Testis (tissue), 3 donors: ENCODE results near the gene UTP20. TPM values are rescaled to one million over a fixed set of nuclear protein-coding genes. Genes with fewer than 3 reads are reported as not detected.

Experiments
- DNase-seq: peaks from one replicate; pipeline ENCODE4 v3.0.0-alpha.2; 2019
- H3K27ac ChIP-seq, 2 donors: fragments of 200-600 bp; sonication (generic); one replicate each; pipeline ENCODE4 v1.5.1; 2019
- H3K27me3 ChIP-seq: fragments of 200-600 bp; sonication (generic); one replicate; pipeline ENCODE4 v1.5.1; 2019
- H3K36me3 ChIP-seq: fragments of 200-600 bp; sonication (generic); one replicate; pipeline ENCODE4 v1.5.1; 2017; ENCODE audit warnings: low read depth; ENCODE audit errors: missing control alignments
- H3K4me1 ChIP-seq: fragments of 200-600 bp; sonication (generic); one replicate; pipeline ENCODE4 v1.5.1; 2019
- H3K4me3 ChIP-seq, 2 donors: fragments of 200-600 bp; sonication (generic); one replicate each; pipeline ENCODE4 v1.5.1; 2017 to 2019
- H3K9me3 ChIP-seq: fragments of 200-600 bp; sonication (generic); one replicate; pipeline ENCODE4 v1.5.1; 2017
- POLR2A ChIP-seq: fragments of 450-650 bp; IDR thresholded peaks from one replicate; pipeline ENCODE4 v1.6.1; 2017; ENCODE audit warnings: antibody characterized with exemption, mild to moderate bottlenecking, moderate library complexity
- WGBS, 2 donors: methylation state at CpG; one replicate each; pipeline ENCODE4 v1.1.5; 2018; 5-methylcytosine and 5-hydroxymethylcytosine counted together
- intact Hi-C: fragments of 100-400 bp; cut with DNase I; formaldehyde crosslinking; loops from one replicate; pipeline ENCODE4 v1.15.1; 2023; ENCODE audit warnings: low total_unique reads
- polyA plus RNA-seq: library from polyadenylated mRNA; stranded (reverse); fragments of 350-450 nt; fragmentation: Illumina TruSeq; extraction: RNeasy Lipid Tissue Mini Kit (QIAGEN cat#74804); gene quantifications from one replicate; pipeline ENCODE4 v1.2.3, GENCODE V29; 2014; ENCODE audit warnings: low read depth, low replicate concordance; ENCODE audit not compliant: insufficient read depth
- total RNA-seq, 2 donors: library from RNA; depleted of rRNA; stranded (reverse); fragments of >200 nt; gene quantifications; one replicate each; pipeline ENCODE4 v1.2.3, GENCODE V29; 2016
- TF ChIP-seq, protein P1 (sequence below), 3 experiments: fragments of 450-650 bp in 2 of 3; fragments of 200-600 bp in 1 of 3; sonication (generic) in 1 of 3; IDR thresholded peaks; one replicate each; pipeline ENCODE4 v1.5.1; 2016 to 2019; ENCODE audit warnings: antibody characterized with exemption in 3 of 3, mild to moderate bottlenecking in 2 of 3, moderate library complexity in 1 of 3

The UTP20 gene
- total and polyA plus RNA-seq, 3 donors from 2014 or later = 12.7 to 31.7 (median 29.2) TPM

DNA sequence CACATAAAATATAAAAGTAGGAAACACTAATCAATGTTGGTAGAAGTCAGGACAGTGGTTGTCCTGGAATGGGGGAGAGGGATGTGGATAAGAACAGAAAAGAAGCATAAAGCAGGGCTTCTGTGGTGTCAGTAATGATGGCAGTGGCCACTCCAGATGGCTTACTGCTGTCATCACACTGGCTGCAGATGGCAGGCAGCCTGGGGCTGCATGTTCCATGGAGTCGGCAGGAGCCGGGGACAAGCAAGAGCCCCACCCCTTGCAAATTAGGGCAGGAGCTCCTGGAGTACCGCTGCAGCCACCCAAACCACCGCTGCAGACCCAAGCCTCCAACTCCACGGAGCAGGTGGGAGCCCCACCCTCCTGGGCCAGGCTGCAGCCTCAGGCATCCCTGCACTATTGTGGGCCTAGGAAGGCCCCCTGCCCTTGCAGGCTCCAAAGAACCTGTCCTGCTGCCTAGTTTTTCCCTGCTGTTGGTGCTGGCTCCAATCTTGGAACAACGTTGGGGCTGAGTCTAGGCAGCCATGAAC lies 41.0 kb upstream of the UTP20 start:
- H3K27me3 ChIP-seq = no peaks in the 10 kb centered on the region
- no peak overlapping the region for H3K27ac ChIP-seq
- H3K9me3 ChIP-seq = no peaks in the 10 kb centered on the region
- H3K4me3 ChIP-seq = no peak overlapping the region
- intact Hi-C loops = no loop called here
- TF ChIP-seq, protein P1, sequence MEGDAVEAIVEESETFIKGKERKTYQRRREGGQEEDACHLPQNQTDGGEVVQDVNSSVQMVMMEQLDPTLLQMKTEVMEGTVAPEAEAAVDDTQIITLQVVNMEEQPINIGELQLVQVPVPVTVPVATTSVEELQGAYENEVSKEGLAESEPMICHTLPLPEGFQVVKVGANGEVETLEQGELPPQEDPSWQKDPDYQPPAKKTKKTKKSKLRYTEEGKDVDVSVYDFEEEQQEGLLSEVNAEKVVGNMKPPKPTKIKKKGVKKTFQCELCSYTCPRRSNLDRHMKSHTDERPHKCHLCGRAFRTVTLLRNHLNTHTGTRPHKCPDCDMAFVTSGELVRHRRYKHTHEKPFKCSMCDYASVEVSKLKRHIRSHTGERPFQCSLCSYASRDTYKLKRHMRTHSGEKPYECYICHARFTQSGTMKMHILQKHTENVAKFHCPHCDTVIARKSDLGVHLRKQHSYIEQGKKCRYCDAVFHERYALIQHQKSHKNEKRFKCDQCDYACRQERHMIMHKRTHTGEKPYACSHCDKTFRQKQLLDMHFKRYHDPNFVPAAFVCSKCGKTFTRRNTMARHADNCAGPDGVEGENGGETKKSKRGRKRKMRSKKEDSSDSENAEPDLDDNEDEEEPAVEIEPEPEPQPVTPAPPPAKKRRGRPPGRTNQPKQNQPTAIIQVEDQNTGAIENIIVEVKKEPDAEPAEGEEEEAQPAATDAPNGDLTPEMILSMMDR (IDR thresholded peaks at IDR 0.05) = no peak
- TF ChIP-seq POLR2A = no peak
- H3K4me1 ChIP-seq = no peaks in the 10 kb centered on the region
- 78% methylated on average over 6 of the region's 6 CpGs; no CpG with 5 or more reads in 1 of the 2 donors for WGBS, 2 donors
- DNase-seq = no peak
- no peaks in the 10 kb centered on the region for H3K36me3 ChIP-seq

DNA sequence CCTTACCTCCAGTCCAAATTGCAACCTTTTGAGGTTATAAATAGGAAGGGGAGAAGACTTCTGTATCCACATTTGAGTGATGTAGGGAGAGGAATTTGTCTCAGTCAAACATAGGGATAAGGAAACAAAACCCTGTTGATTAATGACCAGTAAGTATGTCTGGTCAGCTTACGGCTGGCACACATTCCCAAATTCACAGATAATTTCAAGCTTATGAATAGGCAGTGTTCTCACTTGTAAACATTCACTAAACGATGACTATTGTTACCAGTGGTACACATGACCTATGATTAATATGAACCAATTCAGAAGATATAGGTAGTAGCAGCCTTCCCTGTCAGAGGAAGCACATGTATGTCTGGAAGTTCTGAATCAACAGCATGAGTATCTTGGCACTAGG lies 36.8 kb upstream of the UTP20 start:
- intact Hi-C loops = no loop called here
- no peak for DNase-seq
- Histone ChIP-seq H3K27me3 (no peaks in the 10 kb centered on the region), H3K4me3 (no peak overlapping the region), H3K9me3 (no peaks in the 10 kb centered on the region), H3K27ac (no peak overlapping the region), H3K36me3 (no peaks in the 10 kb centered on the region), H3K4me1 (no peaks in the 10 kb centered on the region)
- 50 to 62% methylated on average over 2 of the region's 2 CpGs for WGBS, 2 donors
- no peak for TF ChIP-seq POLR2A
- TF ChIP-seq, protein P1 (IDR thresholded peaks at IDR 0.05) = no peak

DNA sequence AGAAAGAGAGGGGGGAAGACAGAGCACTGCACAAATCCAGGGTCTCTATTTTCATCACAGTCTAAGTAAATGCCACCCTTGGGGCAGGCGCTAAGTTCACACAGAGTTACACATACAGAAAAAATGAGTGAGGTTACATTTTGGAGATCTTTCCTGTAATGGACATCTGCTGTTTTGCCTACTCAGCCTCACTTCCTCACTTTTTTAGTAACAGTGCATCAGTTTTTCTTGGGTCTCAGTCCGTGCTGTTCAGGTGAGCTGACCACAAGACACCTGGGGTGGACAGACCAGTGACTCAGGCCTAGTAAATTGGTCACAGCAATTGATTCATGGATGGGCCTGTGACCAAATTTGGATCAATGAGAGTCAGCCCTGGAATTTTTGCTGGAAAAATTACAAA lies 36.3 kb upstream of the UTP20 start:
- TF ChIP-seq, protein P1 (IDR thresholded peaks at IDR 0.05) = no peak
- TF ChIP-seq POLR2A = no peak
- no peak overlapping the region for H3K4me3 ChIP-seq
- whole genome bisulfite sequencing, 2 donors = 96 to 97% methylated on average over 2 of the region's 2 CpGs
- H3K36me3 ChIP-seq = no peaks in the 10 kb centered on the region
- DNase-seq = no peak
- no peaks in the 10 kb centered on the region for H3K9me3 ChIP-seq
- no peaks in the 10 kb centered on the region for H3K4me1 ChIP-seq
- intact Hi-C loops = no loop called here
- no peak overlapping the region for H3K27ac ChIP-seq
- H3K27me3 ChIP-seq = no peaks in the 10 kb centered on the region

DNA sequence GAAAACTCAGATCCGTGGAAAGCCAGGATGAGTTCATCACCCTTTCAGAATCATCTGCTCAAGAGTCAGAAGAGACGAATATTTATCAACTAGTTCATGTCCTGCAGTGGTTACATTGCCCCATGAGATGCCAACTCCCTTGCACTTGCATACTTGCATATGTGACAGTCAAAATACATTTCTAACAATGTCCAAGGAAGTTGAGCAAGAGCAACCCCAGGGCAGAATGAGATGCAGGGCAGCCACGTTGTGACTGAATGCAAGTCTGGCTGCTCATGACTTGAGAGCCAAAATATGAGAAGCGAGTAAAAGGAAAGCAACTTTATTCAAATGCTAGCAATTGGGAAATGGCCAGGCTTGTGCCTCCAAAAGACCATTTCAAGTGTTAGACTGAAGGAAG lies 23.6 kb upstream of the UTP20 start:
- DNase-seq = no peak
- WGBS, 2 donors = 69 to 73% methylated on average over 4 of the region's 4 CpGs
- intact Hi-C loops = loop anchor here (5.0 kb wide), 1 partner anchor 1154 kb away; no protein-coding TSS in a partner anchor
- Histone ChIP-seq H3K4me1 (no peaks in the 10 kb centered on the region), H3K36me3 (no peaks in the 10 kb centered on the region), H3K9me3 (no peaks in the 10 kb centered on the region), H3K27ac (no peak overlapping the region), H3K27me3 (no peaks in the 10 kb centered on the region), H3K4me3 (no peak overlapping the region)
- TF ChIP-seq POLR2A = no peak
- TF ChIP-seq, protein P1 (IDR thresholded peaks at IDR 0.05) = no peak

DNA sequence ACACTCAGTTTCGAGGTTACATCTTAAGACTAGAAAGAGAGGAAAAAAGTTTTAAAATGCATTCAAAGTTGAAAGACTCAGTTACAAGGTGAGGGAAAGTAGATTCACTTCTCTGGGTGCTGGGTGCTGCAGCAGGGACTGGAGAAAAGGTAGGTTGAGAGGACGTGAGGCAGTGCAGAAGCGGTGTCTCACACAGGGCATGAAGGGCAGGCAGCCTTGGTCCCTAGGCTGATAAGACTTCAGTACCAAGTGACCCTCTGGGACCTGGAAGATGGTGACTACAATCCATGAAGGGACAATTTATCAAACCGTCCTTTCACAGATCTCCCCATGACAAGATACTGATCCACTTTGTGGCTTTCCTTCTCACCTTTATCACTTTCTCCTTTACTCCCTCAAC lies 22.5 kb upstream of the UTP20 start:
- WGBS, 2 donors = 82 to 86% methylated on average over 4 of the region's 4 CpGs
- H3K27me3 ChIP-seq = no peaks in the 10 kb centered on the region
- H3K4me3 ChIP-seq = no peak overlapping the region
- intact Hi-C loops = loop anchor here (5.0 kb wide), 1 partner anchor 1155 kb away; no protein-coding TSS in a partner anchor
- no peaks in the 10 kb centered on the region for H3K4me1 ChIP-seq
- no peaks in the 10 kb centered on the region for H3K9me3 ChIP-seq
- no peak for TF ChIP-seq POLR2A
- TF ChIP-seq, protein P1 (IDR thresholded peaks at IDR 0.05) = no peak
- no peak overlapping the region for H3K27ac ChIP-seq
- H3K36me3 ChIP-seq = no peaks in the 10 kb centered on the region
- DNase-seq = no peak
